Calu3 (cell line): ENCODE data around the gene ZNF787. TPM values are rescaled to one million over a fixed set of nuclear protein-coding genes. Genes with fewer than 3 reads are reported as not detected.

Experiments
- BruUV-seq: library from RNA; stranded (reverse); fragments of 400-500 nt; replicated peaks from 2 replicates; lab custom pipeline; 2021; lab: Mats Ljungman, UMichigan
- CTCF ChIA-PET: fragments of 300-600 bp; sonication (Branson Sonifier 250); formaldehyde crosslinking; loops from one replicate; lab custom pipeline; 2022; ENCODE audit warnings: antibody characterized with exemption; lab: Charles Lee
- DNase-seq: peaks from one replicate; pipeline ENCODE4 v3.0.0; 2022
- H3K27ac Mint-ChIP-seq: one replicate; pipeline ENCODE4 v1.8.0; 2022; ENCODE audit warnings: mixed read lengths; ENCODE audit not compliant: unreplicated experiment
- H3K27me3 Mint-ChIP-seq: one replicate; pipeline ENCODE4 v1.8.0; 2022; ENCODE audit warnings: mixed read lengths; ENCODE audit not compliant: unreplicated experiment
- H3K36me3 Mint-ChIP-seq: one replicate; pipeline ENCODE4 v1.8.0; 2022; ENCODE audit warnings: mild to moderate bottlenecking, moderate library complexity, mixed read lengths; ENCODE audit not compliant: insufficient read depth, unreplicated experiment
- H3K4me1 Mint-ChIP-seq: one replicate; pipeline ENCODE4 v1.8.0; 2022; ENCODE audit warnings: mild to moderate bottlenecking, low read depth, mixed read lengths; ENCODE audit not compliant: unreplicated experiment
- H3K4me3 Mint-ChIP-seq: one replicate; pipeline ENCODE4 v1.8.0; 2022; ENCODE audit warnings: mild to moderate bottlenecking, low read depth, moderate library complexity, mixed read lengths; ENCODE audit not compliant: unreplicated experiment
- H3K9me3 Mint-ChIP-seq: one replicate; pipeline ENCODE4 v1.8.0; 2022; ENCODE audit warnings: low read depth, mixed read lengths; ENCODE audit not compliant: unreplicated experiment
- CTCF ChIP-seq: fragments of 200-600 bp; IDR thresholded peaks from one replicate; pipeline ENCODE4 v1.8.0; 2022; ENCODE audit warnings: antibody characterized with exemption; ENCODE audit not compliant: unreplicated experiment
- intact Hi-C: fragments of 100-400 bp; cut with micrococcal nuclease; formaldehyde crosslinking; loops from one replicate; pipeline ENCODE4 v1.10.0; 2022; ENCODE audit not compliant: unreplicated experiment
- total RNA-seq: library from RNA; stranded (reverse); gene quantifications from 2 replicates; pipeline ENCODE4 v1.2.3, GENCODE V29; 2022

Gene ZNF787
- total RNA-seq, 1 experiment from 2014 or later: 68.5 TPM

- H3K36me3 Mint-ChIP-seq: peaks cover 40% of the 10 kb centered on the region
- H3K27ac Mint-ChIP-seq: peak within 1 kb of the TSS; percentile 89
- CTCF ChIA-PET: interaction anchor here (0.5 to 1.5 kb wide), 8 partner anchors 12 to 994 kb away, joined by 3 to 7 read pairs (median 5); no protein-coding TSS in a partner anchor
- H3K9me3 Mint-ChIP-seq: no peaks in the 10 kb centered on the region
- peak within 1 kb of the TSS; percentile 67 for H3K4me3 Mint-ChIP-seq
- H3K27me3 Mint-ChIP-seq: no peaks in the 10 kb centered on the region
- BruUV-seq: no TSS peak
- H3K4me1 Mint-ChIP-seq: peaks cover 50% of the 10 kb centered on the region
- intact Hi-C loops: loop anchor here (1.0 to 5.0 kb wide), 2 partner anchors 19 to 48 kb away; partner anchors contain the start of gene ZNF787
- no peak for TF ChIP-seq CTCF
- peak; percentile 99 for DNase-seq
Observed at GRCh38 chr19:56140583-56141416, 19.7 kb upstream of the ZNF787 start, which contains the start of gene ZNF444. Gene ZNF444 (plus strand): TSS chr19:56141287. CDS start chr19:56146912, 5,625 bp downstream.

- CTCF ChIA-PET: interaction anchor here (1.0 to 1.5 kb wide), 4 partner anchors 32 to 61 kb away, joined by 3 to 7 read pairs (median 6); no protein-coding TSS in a partner anchor
- BruUV-seq: TSS peak; percentile 88
- DNase-seq: no peak
- H3K27me3 Mint-ChIP-seq: no peaks in the 10 kb centered on the region
- peaks cover 50% of the 10 kb centered on the region for H3K4me1 Mint-ChIP-seq
- no peaks in the 10 kb centered on the region for H3K9me3 Mint-ChIP-seq
- TF ChIP-seq CTCF: no peak
- H3K27ac Mint-ChIP-seq: peak overlapping the region; percentile 66
- intact Hi-C loops: loop anchor here (1.0 to 5.0 kb wide), 2 partner anchors 19 to 48 kb away; partner anchors contain the start of gene ZNF787
- H3K36me3 Mint-ChIP-seq: peaks cover 40% of the 10 kb centered on the region
- peak overlapping the region; percentile 67 for H3K4me3 Mint-ChIP-seq
Observed at GRCh38 chr19:56139847-56140582, 18.9 kb upstream of the ZNF787 start.

GRCh38 chr19:56138069-56138468 is 17.0 kb upstream of the ZNF787 start:
- Mint-ChIP-seq H3K4me1 (peaks cover 41% of the 10 kb centered on the region), H3K9me3 (no peaks in the 10 kb centered on the region), H3K27ac (no peak overlapping the region), H3K36me3 (peaks cover 41% of the 10 kb centered on the region), H3K4me3 (no peak overlapping the region), H3K27me3 (no peaks in the 10 kb centered on the region)
- TF ChIP-seq CTCF: no peak
- DNase-seq: no peak
- CTCF ChIA-PET: interaction anchor here (0.9 to 1.2 kb wide), 2 partner anchors 17 to 34 kb away, joined by 3 to 4 read pairs; partner anchors contain the start of gene ZNF787
- intact Hi-C loops: no loop called here
- no TSS peak for BruUV-seq

- H3K4me3 Mint-ChIP-seq: peak overlapping the region; percentile 26
- H3K4me1 Mint-ChIP-seq: peaks cover 34% of the 10 kb centered on the region
- CTCF ChIA-PET: interaction anchor here (1.2 kb wide), 1 partner anchor 34 kb away, joined by 4 read pairs; no protein-coding TSS in a partner anchor
- BruUV-seq: no TSS peak
- peak overlapping the region; percentile 68 for H3K27ac Mint-ChIP-seq
- no peak for TF ChIP-seq CTCF
- DNase-seq: peak; percentile 70
- intact Hi-C loops: no loop called here
- H3K36me3 Mint-ChIP-seq: peaks cover 35% of the 10 kb centered on the region
- no peaks in the 10 kb centered on the region for H3K27me3 Mint-ChIP-seq
- no peaks in the 10 kb centered on the region for H3K9me3 Mint-ChIP-seq
Observed at GRCh38 chr19:56137405-56137804, 16.3 kb upstream of the ZNF787 start.
